ENCODE results near the gene FOLR2. TPM values are rescaled to one million over a fixed set of nuclear protein-coding genes. Genes with fewer than 3 reads are reported as not detected.

Gene FOLR2
- total RNA-seq, 1 experiment from 2014 or later, result not detected

- intact Hi-C loops (cut with micrococcal nuclease), result loop anchor here (5.0 to 10.0 kb wide), 2 partner anchors 119 to 214 kb away; partner anchors contain the start of genes CLPB and LAMTOR1
- TF ChIP-seq TCF7L2 (IDR thresholded peaks at IDR 0.05; ENCODE audit: borderline replicate concordance, extremely low read depth, insufficient read depth, insufficient read length) (no peak), EZH2phosphoT487 (IDR thresholded peaks at IDR 0.05; ENCODE audit: borderline replicate concordance) (no peak), POLR2AphosphoS5 (IDR thresholded peaks at IDR 0.05; ENCODE audit: low read depth, low read length) (no peak), EGR1 (IDR thresholded peaks at IDR 0.05; ENCODE audit: low read depth) (no peak), CBX3 (IDR thresholded peaks at IDR 0.05; ENCODE audit: low read depth) (no peak), CEBPB (IDR thresholded peaks at IDR 0.05; ENCODE audit: low read depth) (no peak), JUND (IDR thresholded peaks at IDR 0.05) (no peak), EZH2 (IDR thresholded peaks at IDR 0.05) (no peak), YY1 (IDR thresholded peaks at IDR 0.05; ENCODE audit: extremely low read depth, insufficient replicate concordance, low read depth, low read length) (no peak), FOSL1 (IDR thresholded peaks at IDR 0.05; ENCODE audit: low read depth) (no peak)
- TF ChIP-seq, protein P1, sequence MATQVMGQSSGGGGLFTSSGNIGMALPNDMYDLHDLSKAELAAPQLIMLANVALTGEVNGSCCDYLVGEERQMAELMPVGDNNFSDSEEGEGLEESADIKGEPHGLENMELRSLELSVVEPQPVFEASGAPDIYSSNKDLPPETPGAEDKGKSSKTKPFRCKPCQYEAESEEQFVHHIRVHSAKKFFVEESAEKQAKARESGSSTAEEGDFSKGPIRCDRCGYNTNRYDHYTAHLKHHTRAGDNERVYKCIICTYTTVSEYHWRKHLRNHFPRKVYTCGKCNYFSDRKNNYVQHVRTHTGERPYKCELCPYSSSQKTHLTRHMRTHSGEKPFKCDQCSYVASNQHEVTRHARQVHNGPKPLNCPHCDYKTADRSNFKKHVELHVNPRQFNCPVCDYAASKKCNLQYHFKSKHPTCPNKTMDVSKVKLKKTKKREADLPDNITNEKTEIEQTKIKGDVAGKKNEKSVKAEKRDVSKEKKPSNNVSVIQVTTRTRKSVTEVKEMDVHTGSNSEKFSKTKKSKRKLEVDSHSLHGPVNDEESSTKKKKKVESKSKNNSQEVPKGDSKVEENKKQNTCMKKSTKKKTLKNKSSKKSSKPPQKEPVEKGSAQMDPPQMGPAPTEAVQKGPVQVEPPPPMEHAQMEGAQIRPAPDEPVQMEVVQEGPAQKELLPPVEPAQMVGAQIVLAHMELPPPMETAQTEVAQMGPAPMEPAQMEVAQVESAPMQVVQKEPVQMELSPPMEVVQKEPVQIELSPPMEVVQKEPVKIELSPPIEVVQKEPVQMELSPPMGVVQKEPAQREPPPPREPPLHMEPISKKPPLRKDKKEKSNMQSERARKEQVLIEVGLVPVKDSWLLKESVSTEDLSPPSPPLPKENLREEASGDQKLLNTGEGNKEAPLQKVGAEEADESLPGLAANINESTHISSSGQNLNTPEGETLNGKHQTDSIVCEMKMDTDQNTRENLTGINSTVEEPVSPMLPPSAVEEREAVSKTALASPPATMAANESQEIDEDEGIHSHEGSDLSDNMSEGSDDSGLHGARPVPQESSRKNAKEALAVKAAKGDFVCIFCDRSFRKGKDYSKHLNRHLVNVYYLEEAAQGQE (IDR thresholded peaks at IDR 0.05; ENCODE audit: low read depth), result no peak
- TF ChIP-seq, protein P2, sequence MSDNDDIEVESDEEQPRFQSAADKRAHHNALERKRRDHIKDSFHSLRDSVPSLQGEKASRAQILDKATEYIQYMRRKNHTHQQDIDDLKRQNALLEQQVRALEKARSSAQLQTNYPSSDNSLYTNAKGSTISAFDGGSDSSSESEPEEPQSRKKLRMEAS (IDR thresholded peaks at IDR 0.05), result no peak
These were observed 4.2 kb downstream of the FOLR2 start for GRCh38 chr11:72220696-72221363.

More at GRCh38 chr11:72220696-72221363, 4.2 kb downstream of the FOLR2 start:
- Histone ChIP-seq H3K27me3 (ENCODE audit: insufficient read depth, low read length) (no peaks in the 10 kb centered on the region), H3K9me3 (ENCODE audit: control insufficient read depth in 1 of 2, insufficient read depth in 1 of 2, low read depth in 1 of 2, low read length in 2 of 2) (no peaks in the 10 kb centered on the region), H4K20me1 (ENCODE audit: insufficient read depth) (no peaks in the 10 kb centered on the region), H3K4me2 (ENCODE audit: low read length) (no peak overlapping the region), H3K27ac (ENCODE audit: low read depth, low read length) (no peak overlapping the region), H3K4me3 (replicated peaks in 1 of 2; ENCODE audit: low read depth in 1 of 2, low read length in 2 of 2) (no peak overlapping the region), H3K79me2 (ENCODE audit: insufficient read depth, low read length) (peaks cover 10% of the 10 kb centered on the region; the same call in 1 of the 2 replicates), H3K36me3 (ENCODE audit: control insufficient read depth in 1 of 2, insufficient read depth in 2 of 2, low read length in 2 of 2) (no peaks in the 10 kb centered on the region), H3K9ac (ENCODE audit: low read length) (no peak overlapping the region), H2AFZ (ENCODE audit: low read depth, low read length, poor library complexity, severe bottlenecking) (no peak overlapping the region), H3K9me2 (ENCODE audit: insufficient read depth) (no peaks in the 10 kb centered on the region), H3K4me1 (ENCODE audit: control insufficient read depth in 1 of 2, insufficient read depth in 2 of 2, low read length in 2 of 2) (peaks cover 15 to 19% of the 10 kb centered on the region in 2 experiments)
- DNase-seq (ENCODE audit: low read depth, low spot score) (no peak), ATAC-seq (no peak)
- RAD21 ChIA-PET (ENCODE audit: low non-redundant PET in 1 of 2, low total read pairs in 2 of 2, uncharacterized antibody in 2 of 2, unreplicated experiment in 2 of 2), result no interaction called here
- POLR2A ChIA-PET, result no interaction called here
- BruUV-seq (replicated peaks), result no TSS peak
- CTCF ChIA-PET, result no interaction called here
